Measurements from ENCODE around the gene PTEN.

Gene PTEN

GRCh38 chr10:87861953-87862678, 1.3 kb upstream of the PTEN start (continued):
- TF ChIP-seq ZNF18 (tag by site-specific recombination; IDR thresholded peaks at IDR 0.05) (no peak), ZNF114 (tag by site-specific recombination; IDR thresholded peaks at IDR 0.05) (no peak)

- H3K4me1 ChIP-seq (ENCODE audit: control insufficient read depth, insufficient read depth, low read length): peaks cover 12% of the 10 kb centered on the region; the same call in 1 of the 2 replicates
- H3K9me3 ChIP-seq (ENCODE audit: control insufficient read depth, insufficient read depth, low read depth, low read length): no peaks in the 10 kb centered on the region
- ChIA-PET POLR2A (interaction anchor here (0.8 to 2.9 kb wide), 19 partner anchors 9 to 527 kb away, joined by 3 to 30 read pairs (median 4); partner anchors contain the start of gene ATAD1), CTCF (interaction anchor here (0.6 to 1.4 kb wide), 5 partner anchors 11 to 459 kb away, joined by 3 to 4 read pairs (median 3); no protein-coding TSS in a partner anchor)
- no peaks in the 10 kb centered on the region for H3K36me3 ChIP-seq (ENCODE audit: control insufficient read depth in 2 of 2, insufficient read depth in 1 of 2, low read length in 2 of 2)
- peak overlapping the region; percentile 99 for H3K27ac ChIP-seq (ENCODE audit: extremely low read depth, low read depth, low read length)
- peak overlapping the region; percentile 60 for H3K4me3 ChIP-seq (ENCODE audit: low read depth, low read length)
- TF ChIP-seq ZNF521 (tag by site-specific recombination; IDR thresholded peaks at IDR 0.05) (no peak), ZNF555 (tag by site-specific recombination; conservative IDR thresholded peaks at IDR 0.05) (no peak), ZNF645 (tag by site-specific recombination; IDR thresholded peaks at IDR 0.05) (no peak), ZBTB17 (tag by site-specific recombination; IDR thresholded peaks at IDR 0.05) (peak; percentile 28), ZNF366 (tag by site-specific recombination; conservative IDR thresholded peaks at IDR 0.05) (no peak), ZNF707 (tag by site-specific recombination; IDR thresholded peaks at IDR 0.05) (no peak), HOXC10 (CRISPR knock-in tag; IDR thresholded peaks at IDR 0.05) (no peak), ZNF792 (tag by site-specific recombination; IDR thresholded peaks at IDR 0.05) (0 out of 2 replicates have a peak, but pooled peaks have one; percentile 5), ZNF48 (tag by site-specific recombination; IDR thresholded peaks at IDR 0.05) (no peak), ZEB2 (tag by site-specific recombination; IDR thresholded peaks at IDR 0.05) (0 out of 2 replicates have a peak, but pooled peaks have one; percentile 61), ZNF600 (tag by site-specific recombination; IDR thresholded peaks at IDR 0.05) (no peak), ZNF549 (tag by site-specific recombination; IDR thresholded peaks at IDR 0.05) (no peak), ZNF513 (tag by site-specific recombination; IDR thresholded peaks at IDR 0.05) (no peak), TRIM28 (IDR thresholded peaks at IDR 0.05; ENCODE audit: borderline replicate concordance, low read length) (peak; percentile 29; the same call in 1 of the 2 replicates), ZNF777 (tag by site-specific recombination; IDR thresholded peaks at IDR 0.05; ENCODE audit: borderline replicate concordance) (peak; percentile 9; the same call in 1 of the 2 replicates), ZNF354C (tag by site-specific recombination; IDR thresholded peaks at IDR 0.05; ENCODE audit: borderline replicate concordance, low read depth) (no peak), CTCF (tag by site-specific recombination; IDR thresholded peaks at IDR 0.05) (peak; percentile 61; the same call in 1 of the 2 replicates), ZNF416 (tag by site-specific recombination; IDR thresholded peaks at IDR 0.05) (no peak), MZF1 (tag by site-specific recombination; IDR thresholded peaks at IDR 0.05; ENCODE audit: borderline replicate concordance) (no peak), ZSCAN16 (tag by site-specific recombination; IDR thresholded peaks at IDR 0.05) (no peak), ELK4 (IDR thresholded peaks at IDR 0.05; ENCODE audit: borderline replicate concordance, low read depth, low read length) (no peak), ZNF561 (tag by site-specific recombination; IDR thresholded peaks at IDR 0.05; ENCODE audit: borderline replicate concordance) (0 out of 2 replicates have a peak, but pooled peaks have one; percentile 33), GFI1B (tag by site-specific recombination; IDR thresholded peaks at IDR 0.05) (0 out of 2 replicates have a peak, but pooled peaks have one; percentile 23), ZNF26 (tag by site-specific recombination; IDR thresholded peaks at IDR 0.05) (no peak), ZNF830 (tag by site-specific recombination; IDR thresholded peaks at IDR 0.05; ENCODE audit: low read depth) (no peak), SCRT1 (tag by site-specific recombination; IDR thresholded peaks at IDR 0.05; ENCODE audit: borderline replicate concordance) (no peak)
Observed at GRCh38 chr10:87862679-87863052, 759 bp upstream of the PTEN start.

Measured in HEK293 (cell line).